ENCODE results near the gene SKIDA1. TPM values are rescaled to one million over a fixed set of nuclear protein-coding genes. Genes with fewer than 3 reads are reported as not detected.
"Not testable (repeated sequence)": the region's sequence is repeated elsewhere in the genome, so short reads cannot be mapped to it uniquely, and the experiment has no call there.

Gene SKIDA1
- total RNA-seq, 1 donor, result 0.36 TPM

GRCh38 chr10:21556527-21556926, 31.0 kb upstream of the SKIDA1 start:
- H3K4me1 ChIP-seq (ENCODE audit: insufficient read depth, low read length), result no peaks in the 10 kb centered on the region
- no peaks in the 10 kb centered on the region for H3K9me3 ChIP-seq (ENCODE audit: low read depth, low read length)
- no peak for TF ChIP-seq CTCF (IDR thresholded peaks at IDR 0.05; ENCODE audit: extremely low read depth, low read depth, low read length)
- peaks cover 76% of the 10 kb centered on the region for H3K79me2 ChIP-seq (ENCODE audit: insufficient read depth, low read length)
- peaks cover 4% of the 10 kb centered on the region for H4K20me1 ChIP-seq (ENCODE audit: insufficient read depth, low read length)
- no peak for DNase-seq (ENCODE audit: insufficient read length, low spot score, missing footprints)
- no peak overlapping the region for H3K4me3 ChIP-seq (ENCODE audit: insufficient read depth, low read length)
- H3K27me3 ChIP-seq (ENCODE audit: insufficient read depth, low read length), result no peaks in the 10 kb centered on the region
- H2AFZ ChIP-seq (ENCODE audit: low read length), result no peak overlapping the region
- H3K36me3 ChIP-seq (ENCODE audit: insufficient read depth, low read length), result peaks cover 48% of the 10 kb centered on the region
- no peak overlapping the region for H3K27ac ChIP-seq (ENCODE audit: low read depth, low read length)
- H3K4me2 ChIP-seq (ENCODE audit: insufficient read depth, low read length), result no peak overlapping the region

- no peak for DNase-seq (ENCODE audit: insufficient read length, low spot score, missing footprints)
- Histone ChIP-seq H3K27ac (ENCODE audit: low read depth, low read length) (no peak overlapping the region), H3K4me2 (ENCODE audit: insufficient read depth, low read length) (no peak overlapping the region), H3K27me3 (ENCODE audit: insufficient read depth, low read length) (no peaks in the 10 kb centered on the region), H3K4me1 (ENCODE audit: insufficient read depth, low read length) (no peaks in the 10 kb centered on the region), H3K79me2 (ENCODE audit: insufficient read depth, low read length) (peaks cover 78% of the 10 kb centered on the region), H2AFZ (ENCODE audit: low read length) (no peak overlapping the region), H3K4me3 (ENCODE audit: insufficient read depth, low read length) (no peak overlapping the region), H4K20me1 (ENCODE audit: insufficient read depth, low read length) (peaks cover 12% of the 10 kb centered on the region), H3K36me3 (ENCODE audit: insufficient read depth, low read length) (peaks cover 46% of the 10 kb centered on the region), H3K9me3 (ENCODE audit: low read depth, low read length) (no peaks in the 10 kb centered on the region)
- TF ChIP-seq CTCF (IDR thresholded peaks at IDR 0.05; ENCODE audit: extremely low read depth, low read depth, low read length), result no peak
These were observed 27.2 kb upstream of the SKIDA1 start for GRCh38 chr10:21552638-21553037.

- H3K4me2 ChIP-seq (ENCODE audit: insufficient read depth, low read length), result no peak overlapping the region
- H3K36me3 ChIP-seq (ENCODE audit: insufficient read depth, low read length), result peaks cover 64% of the 10 kb centered on the region
- H3K79me2 ChIP-seq (ENCODE audit: insufficient read depth, low read length), result peaks cover 73% of the 10 kb centered on the region
- peaks cover 11% of the 10 kb centered on the region for H4K20me1 ChIP-seq (ENCODE audit: insufficient read depth, low read length)
- H3K4me1 ChIP-seq (ENCODE audit: insufficient read depth, low read length), result no peaks in the 10 kb centered on the region
- H3K27ac ChIP-seq (ENCODE audit: low read depth, low read length), result no peak overlapping the region
- H2AFZ ChIP-seq (ENCODE audit: low read length), result no peak overlapping the region
- no peak for DNase-seq (ENCODE audit: insufficient read length, low spot score, missing footprints)
- TF ChIP-seq CTCF (IDR thresholded peaks at IDR 0.05; ENCODE audit: extremely low read depth, low read depth, low read length), result no peak
- no peaks in the 10 kb centered on the region for H3K9me3 ChIP-seq (ENCODE audit: low read depth, low read length)
- H3K27me3 ChIP-seq (ENCODE audit: insufficient read depth, low read length), result no peaks in the 10 kb centered on the region
- no peak overlapping the region for H3K4me3 ChIP-seq (ENCODE audit: insufficient read depth, low read length)
These were observed 21.8 kb upstream of the SKIDA1 start for GRCh38 chr10:21547246-21547645.

- not testable (repeated sequence) for H3K9me3 ChIP-seq (ENCODE audit: low read depth, low read length); DNase-seq (ENCODE audit: insufficient read length, low spot score, missing footprints); H3K27me3 ChIP-seq (ENCODE audit: insufficient read depth, low read length); H3K4me3 ChIP-seq (ENCODE audit: insufficient read depth, low read length); H2AFZ ChIP-seq (ENCODE audit: low read length); H3K27ac ChIP-seq (ENCODE audit: low read depth, low read length); H4K20me1 ChIP-seq (ENCODE audit: insufficient read depth, low read length); H3K4me1 ChIP-seq (ENCODE audit: insufficient read depth, low read length); H3K4me2 ChIP-seq (ENCODE audit: insufficient read depth, low read length)
- Histone ChIP-seq H3K79me2 (ENCODE audit: insufficient read depth, low read length) (peaks cover 70% of the 10 kb centered on the region), H3K36me3 (ENCODE audit: insufficient read depth, low read length) (peaks cover 64% of the 10 kb centered on the region)
These were observed 15.2 kb upstream of the SKIDA1 start for GRCh38 chr10:21540701-21541100.
